Endothelial cell of umbilical vein (primary cell): Measurements from ENCODE around the gene LRRC8A. TPM values are rescaled to one million over a fixed set of nuclear protein-coding genes. Genes with fewer than 3 reads are reported as not detected.

Experiments
- BruUV-seq: library from RNA; stranded (reverse); fragments of 400-500 nt; replicated peaks from 2 replicates; lab custom pipeline; 2021; lab: Mats Ljungman, UMichigan
- CTCF ChIA-PET: fragments of 300-600, 350-600 bp; sonication (Branson Sonifier 250); formaldehyde crosslinking; loops from one replicate; lab custom pipeline; 2021; ENCODE audit warnings: antibody characterized with exemption, inconsistent platforms; lab: Charles Lee
- POLR2A ChIA-PET: fragments of 300-600, 350-600 bp; sonication (Branson Sonifier 250); formaldehyde crosslinking; loops from one replicate; lab custom pipeline; 2021; ENCODE audit warnings: antibody characterized with exemption, inconsistent platforms; lab: Charles Lee
- DNase-seq: peaks from one replicate; pipeline ENCODE4 v3.0.0-alpha.2; 2011; ENCODE audit warnings: low read depth, low spot score
- FAIRE-seq: peaks from 2 replicates; lab custom pipeline; 2011; peaks lifted over from hg19 to GRCh38; lab: Jason Lieb, UNC
- H2AFZ ChIP-seq: 2 replicates; pipeline ENCODE4 v1.6.0; 2012; ENCODE audit warnings: low read depth, low read length, control low read depth, inconsistent platforms
- H3K27ac ChIP-seq: 2 replicates; pipeline ENCODE4 v1.5.1; 2011; ENCODE audit warnings: low read depth, mild to moderate bottlenecking, control low read depth, low read length, moderate library complexity; ENCODE audit not compliant: insufficient read depth
- H3K27me3 ChIP-seq, 2 experiments: 2 replicates each; pipeline versions ENCODE4 v1.6.0 to v1.6.1; 2011; ENCODE audit warnings: low read length in 2 of 2, mixed read lengths in 1 of 2; ENCODE audit not compliant: control insufficient read depth in 2 of 2, insufficient read depth in 2 of 2
- H3K36me3 ChIP-seq, 2 experiments: 2 replicates in 1 of 2; 3 replicates in 1 of 2; pipeline ENCODE4 v1.5.1; 2011; ENCODE audit warnings: low read length in 2 of 2, mild to moderate bottlenecking in 1 of 2, moderate library complexity in 1 of 2; ENCODE audit not compliant: control insufficient read depth in 2 of 2, insufficient read depth in 2 of 2; ENCODE audit errors: extremely low read depth in 1 of 2
- H3K4me1 ChIP-seq: 3 replicates; pipeline ENCODE4 v1.5.1; 2011; ENCODE audit warnings: mild to moderate bottlenecking, low read length; ENCODE audit not compliant: control insufficient read depth, insufficient read depth; ENCODE audit errors: extremely low read depth
- H3K4me2 ChIP-seq: 2 replicates; pipeline ENCODE4 v1.6.1; 2011; ENCODE audit warnings: low read length, control low read depth, mixed read lengths; ENCODE audit not compliant: insufficient read depth
- H3K4me3 ChIP-seq, 3 experiments: fragments of 200-600 bp in 1 of 3; sonication (generic), shearing (Covaris generic) in 1 of 3; replicated peaks in 1 of 3; 2 replicates each; pipeline ENCODE4 v1.5.1; 2011 to 2016; ENCODE audit warnings: control low read depth in 3 of 3, low read length in 3 of 3, mild to moderate bottlenecking in 2 of 3, inconsistent platforms in 1 of 3, low read depth in 1 of 3, moderate library complexity in 1 of 3; ENCODE audit not compliant: insufficient read depth in 1 of 3
- H3K79me2 ChIP-seq: 2 replicates; pipeline ENCODE4 v1.6.0; 2012; ENCODE audit warnings: low read length, inconsistent platforms; ENCODE audit not compliant: control insufficient read depth, insufficient read depth
- H3K9ac ChIP-seq: replicated peaks from 2 replicates; pipeline ENCODE3; 2011; ENCODE audit warnings: low read length, control low read depth; ENCODE audit not compliant: insufficient read depth; ENCODE audit errors: extremely low read depth
- H3K9me1 ChIP-seq: replicated peaks from 3 replicates; pipeline ENCODE4 v1.6.0; 2011; ENCODE audit warnings: mild to moderate bottlenecking, low read length; ENCODE audit not compliant: control insufficient read depth, insufficient read depth; ENCODE audit errors: extremely low read depth
- H3K9me3 ChIP-seq: replicated peaks from 2 replicates; pipeline ENCODE4 v1.5.1; 2012; ENCODE audit warnings: low read length, inconsistent platforms; ENCODE audit not compliant: control insufficient read depth, insufficient read depth
- H4K20me1 ChIP-seq: replicated peaks from 2 replicates; pipeline ENCODE3; 2011; ENCODE audit warnings: mild to moderate bottlenecking, low read length; ENCODE audit not compliant: control insufficient read depth, insufficient read depth; ENCODE audit errors: extremely low read depth
- CTCF ChIP-seq, 2 donors: IDR thresholded peaks; 1 replicate in 1 of 2; 2 replicates in 1 of 2; pipeline ENCODE4 v1.5.1; 2011; ENCODE audit warnings: low read length in 2 of 2, mild to moderate bottlenecking in 2 of 2, moderate library complexity in 2 of 2, control low read depth in 1 of 2, inconsistent platforms in 1 of 2, low read depth in 1 of 2; ENCODE audit not compliant: insufficient read depth in 1 of 2; ENCODE audit errors: extremely low read depth in 1 of 2
- EZH2 ChIP-seq: IDR thresholded peaks from 2 replicates; pipeline ENCODE4 v1.6.1; 2012; ENCODE audit warnings: borderline replicate concordance, low read depth, mild to moderate bottlenecking, moderate library complexity, low read length, inconsistent platforms; ENCODE audit not compliant: severe bottlenecking
- FOS ChIP-seq: IDR thresholded peaks from 2 replicates; pipeline ENCODE4 v1.6.1; 2011; ENCODE audit warnings: mild to moderate bottlenecking, low read length, moderate library complexity, borderline replicate concordance; ENCODE audit not compliant: insufficient read depth
- GATA2 ChIP-seq: IDR thresholded peaks from 2 replicates; pipeline ENCODE4 v1.7.0; 2011; ENCODE audit warnings: low read depth, mild to moderate bottlenecking, moderate library complexity, mixed read lengths, low read length; ENCODE audit not compliant: insufficient read length, insufficient read depth
- JUN ChIP-seq: IDR thresholded peaks from 2 replicates; pipeline ENCODE4 v1.6.1; 2011; ENCODE audit warnings: borderline replicate concordance, low read depth; ENCODE audit not compliant: insufficient read length, insufficient read depth
- MAX ChIP-seq: IDR thresholded peaks from 2 replicates; pipeline ENCODE4 v1.6.1; 2011; ENCODE audit not compliant: insufficient read depth, insufficient read length
- MYC ChIP-seq: IDR thresholded peaks from one replicate; pipeline ENCODE4 v1.6.1; 2011; ENCODE audit warnings: mild to moderate bottlenecking, low read depth, low read length
- POLR2A ChIP-seq: IDR thresholded peaks from 2 replicates; pipeline ENCODE4 v1.6.1; 2012; ENCODE audit warnings: low read depth, mild to moderate bottlenecking, control low read depth, low read length
- POLR2AphosphoS5 ChIP-seq: IDR thresholded peaks from 2 replicates; pipeline ENCODE4 v1.6.1; 2012; ENCODE audit warnings: low read depth, mild to moderate bottlenecking, control low read depth, low read length, moderate library complexity; ENCODE audit not compliant: insufficient read depth
- dilution Hi-C: fragments of 300-500 bp; cut with MboI; formaldehyde crosslinking; loops from one replicate; pipeline ENCODE4 v1.15.0; 2019; ENCODE audit warnings: low sequenced_read_pairs; ENCODE audit not compliant: extremely low pct_ligation_motif_present
- intact Hi-C: fragments of 100-400 bp; cut with micrococcal nuclease; formaldehyde crosslinking; loops from one replicate; pipeline ENCODE4 v1.10.0; 2022
- polyA plus RNA-seq, 4 experiments: library from polyadenylated mRNA; depleted of rRNA in 3 of 4; stranded (reverse) in 3 of 4; unstranded in 1 of 4; fragments of >200 nt; gene quantifications; 2 replicates each; pipeline versions ENCODE4 v1.2.1 to v1.2.3, GENCODE V29; 2011 to 2012; ENCODE audit warnings: missing spikeins in 1 of 4
- total RNA-seq: library from RNA; stranded (reverse); gene quantifications from 2 replicates; pipeline ENCODE4 v1.2.3, GENCODE V29; 2021

LRRC8A gene
- total and polyA plus RNA-seq, 2 donors (not counting 3 experiments of a cell fraction or from before 2014, with no cell fraction given): 99.6 to 129 TPM

GRCh38 chr9:128861501-128861900 lies 20.4 kb upstream of the LRRC8A start:
- TF ChIP-seq POLR2AphosphoS5 (no peak), MAX (no peak), CTCF (IDR thresholded peaks at IDR 0.05; ENCODE audit: extremely low read depth in 1 of 2, insufficient read depth in 1 of 2, low read depth in 1 of 2, low read length in 2 of 2) (no peak), JUN (no peak), GATA2 (no peak), MYC (no peak), EZH2 (no peak), FOS (no peak), POLR2A (no peak)
- Histone ChIP-seq H3K9me3 (no peaks in the 10 kb centered on the region), H3K9ac (no peak overlapping the region), H3K27ac (no peak overlapping the region), H3K4me3 (no peak overlapping the region), H3K36me3 (no peaks in the 10 kb centered on the region), H4K20me1 (no peaks in the 10 kb centered on the region), H3K27me3 (no peaks in the 10 kb centered on the region), H3K4me2 (no peak overlapping the region), H2AFZ (no peak overlapping the region), H3K9me1 (no peaks in the 10 kb centered on the region), H3K79me2 (no peaks in the 10 kb centered on the region), H3K4me1 (no peaks in the 10 kb centered on the region)
- CTCF ChIA-PET: interaction anchor here (0.6 to 8.9 kb wide), 7 partner anchors 9 to 76 kb away, joined by 3 to 146 read pairs (median 4); no protein-coding TSS in a partner anchor
- no TSS peak for BruUV-seq
- DNase-seq: no peak
- dilution Hi-C loops (no loop called here), intact Hi-C loops (loop anchor here (5.0 kb wide), 1 partner anchor 146 kb away; no protein-coding TSS in a partner anchor)
- POLR2A ChIA-PET: no interaction called here
- no peak for FAIRE-seq
